Transverse colon (tissue), 4 donors: Measurements from ENCODE around the gene DSCAM. TPM values are rescaled to one million over a fixed set of nuclear protein-coding genes. Genes with fewer than 3 reads are reported as not detected.

Experiments
- DNase-seq: peaks from one replicate; pipeline ENCODE4 v3.0.0-alpha.2; 2019
- H3K27ac ChIP-seq, 4 donors: fragments of 200-600 bp; sonication (generic); 2 replicates each; pipeline ENCODE4 v1.5.1; 2016 to 2018; ENCODE audit warnings: inconsistent platforms in 4 of 4
- H3K27me3 ChIP-seq: fragments of 200-600 bp; sonication (generic); 2 replicates; pipeline ENCODE4 v1.5.1; 2017; ENCODE audit warnings: inconsistent platforms
- H3K36me3 ChIP-seq, 4 donors: fragments of 200-600 bp; sonication (generic); 2 replicates each; pipeline ENCODE4 v1.5.1; 2017 to 2019; ENCODE audit warnings: inconsistent platforms in 4 of 4
- H3K4me1 ChIP-seq, 4 donors: fragments of 200-600 bp; sonication (generic); 2 replicates each; pipeline ENCODE4 v1.5.1; 2017 to 2020; ENCODE audit warnings: inconsistent platforms in 4 of 4
- H3K4me3 ChIP-seq, 4 donors: fragments of 200-600 bp; sonication (generic); 1 replicate in 1 of 4; 2 replicates in 3 of 4; pipeline versions ENCODE4 v1.5.1 to v1.6.1; 2017 to 2019; ENCODE audit warnings: inconsistent platforms in 4 of 4
- H3K9me3 ChIP-seq, 2 donors: fragments of 200-600 bp; sonication (generic); 2 replicates each; pipeline ENCODE4 v1.5.1; 2017 to 2019; ENCODE audit warnings: inconsistent platforms in 2 of 2
- EP300 ChIP-seq: sonication (generic); formaldehyde crosslinking; IDR thresholded peaks from one replicate; pipeline ENCODE4 v1.6.1; 2017; ENCODE audit warnings: antibody characterized with exemption, low read depth
- POLR2A ChIP-seq: fragments of 450-650 bp; IDR thresholded peaks from one replicate; pipeline ENCODE4 v1.6.1; 2016; ENCODE audit warnings: antibody characterized with exemption, mild to moderate bottlenecking, moderate library complexity
- POLR2AphosphoS5 ChIP-seq, 3 donors: sonication (generic); formaldehyde crosslinking; IDR thresholded peaks; one replicate each; pipeline ENCODE4 v1.6.1; 2016; ENCODE audit warnings: antibody characterized with exemption in 3 of 3
- WGBS, 2 donors: methylation state at CpG; one replicate each; pipeline ENCODE4 v1.1.5; 2018; ENCODE audit warnings: low coverage in 1 of 2; 5-methylcytosine and 5-hydroxymethylcytosine counted together
- in situ Hi-C, 4 donors: fragments of 200-750 bp; cut with MboI; loops; one replicate each; pipeline versions ENCODE4 v1.15.0 to v1.15.1; 2017; ENCODE audit warnings: low sequenced_read_pairs in 3 of 4, low pct_ligation_motif_present in 1 of 4, low pct_unique_long_range_greater_than_20kb in 1 of 4
- intact Hi-C: fragments of 100-400 bp; cut with DNase I; formaldehyde crosslinking; loops from one replicate; pipeline ENCODE4 v1.15.1; 2023; ENCODE audit warnings: low total_unique reads
- total RNA-seq, 4 donors: library from RNA; depleted of rRNA; stranded (reverse); fragments of >200 nt; gene quantifications; one replicate each; pipeline ENCODE4 v1.1.0, GENCODE V29; 2016
- TF ChIP-seq, protein P1 (sequence below), 5 experiments: fragments of 200-600 bp in 3 of 5; fragments of 450-650 bp in 2 of 5; sonication (generic) in 3 of 5; IDR thresholded peaks; 1 replicate in 2 of 5; 2 replicates in 3 of 5; pipeline ENCODE4 v1.5.1; 2016 to 2017; ENCODE audit warnings: antibody characterized with exemption in 5 of 5, inconsistent platforms in 3 of 5, mild to moderate bottlenecking in 2 of 5, moderate library complexity in 1 of 5

Gene DSCAM
- total RNA-seq, 4 donors from 2014 or later = 0.16 TPM; not detected in 3

DNA sequence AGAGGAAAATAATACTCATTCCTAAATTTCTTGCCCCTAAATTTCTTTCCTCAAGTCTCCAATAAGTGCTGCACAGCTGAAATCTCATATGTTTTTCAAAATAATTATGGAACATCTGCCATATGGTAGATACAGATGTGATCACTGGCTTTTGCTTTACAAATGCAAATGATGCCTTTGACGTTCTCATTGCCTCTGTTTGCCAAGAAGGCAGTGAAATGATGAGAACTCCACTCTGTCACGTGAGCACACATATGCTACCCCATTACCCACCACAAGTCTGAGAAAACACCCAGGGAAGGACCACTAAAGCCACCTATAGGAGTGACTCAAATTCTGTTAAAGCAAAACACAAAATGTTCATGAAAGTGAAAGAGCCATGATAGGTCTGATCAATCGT, 43.9 kb downstream of the DSCAM start:
- in situ Hi-C loops (no loop called here), intact Hi-C loops (no loop called here)
- Histone ChIP-seq H3K4me1 (no peaks in the 10 kb centered on the region), H3K27ac (no peak overlapping the region), H3K36me3 (no peaks in the 10 kb centered on the region), H3K9me3 (peaks cover 13 to 16% of the 10 kb centered on the region in 2 donors), H3K27me3 (no peaks in the 10 kb centered on the region), H3K4me3 (no peak overlapping the region)
- 50 to 54% methylated on average over 2 to 3 of the region's 3 CpGs for WGBS, 2 donors
- no peak for DNase-seq
- TF ChIP-seq POLR2AphosphoS5 (IDR thresholded peaks at IDR 0.05) = no peak
- TF ChIP-seq, protein P1, sequence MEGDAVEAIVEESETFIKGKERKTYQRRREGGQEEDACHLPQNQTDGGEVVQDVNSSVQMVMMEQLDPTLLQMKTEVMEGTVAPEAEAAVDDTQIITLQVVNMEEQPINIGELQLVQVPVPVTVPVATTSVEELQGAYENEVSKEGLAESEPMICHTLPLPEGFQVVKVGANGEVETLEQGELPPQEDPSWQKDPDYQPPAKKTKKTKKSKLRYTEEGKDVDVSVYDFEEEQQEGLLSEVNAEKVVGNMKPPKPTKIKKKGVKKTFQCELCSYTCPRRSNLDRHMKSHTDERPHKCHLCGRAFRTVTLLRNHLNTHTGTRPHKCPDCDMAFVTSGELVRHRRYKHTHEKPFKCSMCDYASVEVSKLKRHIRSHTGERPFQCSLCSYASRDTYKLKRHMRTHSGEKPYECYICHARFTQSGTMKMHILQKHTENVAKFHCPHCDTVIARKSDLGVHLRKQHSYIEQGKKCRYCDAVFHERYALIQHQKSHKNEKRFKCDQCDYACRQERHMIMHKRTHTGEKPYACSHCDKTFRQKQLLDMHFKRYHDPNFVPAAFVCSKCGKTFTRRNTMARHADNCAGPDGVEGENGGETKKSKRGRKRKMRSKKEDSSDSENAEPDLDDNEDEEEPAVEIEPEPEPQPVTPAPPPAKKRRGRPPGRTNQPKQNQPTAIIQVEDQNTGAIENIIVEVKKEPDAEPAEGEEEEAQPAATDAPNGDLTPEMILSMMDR (IDR thresholded peaks at IDR 0.05) = no peak
- no peak for TF ChIP-seq EP300
- TF ChIP-seq POLR2A = no peak

DNA sequence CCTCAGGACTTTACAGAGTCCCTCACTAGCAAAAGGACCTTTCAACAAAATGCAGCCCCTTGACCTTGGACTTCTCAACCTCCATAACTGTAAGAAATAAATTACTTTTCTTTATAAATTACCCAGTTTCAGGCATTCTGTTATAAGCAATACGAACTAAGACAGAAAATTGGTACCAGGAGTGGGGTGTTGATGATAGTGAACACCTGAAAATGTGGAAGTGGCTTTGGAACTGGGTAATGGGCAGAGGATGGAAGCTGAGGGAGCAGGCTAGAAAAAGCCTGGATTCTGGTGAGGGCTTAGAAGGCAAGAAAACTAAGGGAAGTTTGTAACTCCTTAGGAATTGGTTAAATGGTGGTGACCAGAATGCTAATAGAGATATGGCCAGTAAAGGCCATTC, 46.8 kb downstream of the DSCAM start:
- no peak overlapping the region for H3K27ac ChIP-seq
- DNase-seq = no peak
- no peak overlapping the region for H3K4me3 ChIP-seq
- intact Hi-C loops = no loop called here
- peaks cover 13 to 16% of the 10 kb centered on the region in 2 donors for H3K9me3 ChIP-seq
- H3K27me3 ChIP-seq = no peaks in the 10 kb centered on the region
- TF ChIP-seq EP300 (no peak), POLR2AphosphoS5 (IDR thresholded peaks at IDR 0.05) (no peak), POLR2A (no peak)
- TF ChIP-seq, protein P1 (IDR thresholded peaks at IDR 0.05) = no peak
- no peaks in the 10 kb centered on the region for H3K36me3 ChIP-seq
- WGBS, 2 donors = 50 to 58% methylated on average over 1 of the region's 1 CpG
- no peaks in the 10 kb centered on the region for H3K4me1 ChIP-seq
- in situ Hi-C loops = no loop called here

DNA sequence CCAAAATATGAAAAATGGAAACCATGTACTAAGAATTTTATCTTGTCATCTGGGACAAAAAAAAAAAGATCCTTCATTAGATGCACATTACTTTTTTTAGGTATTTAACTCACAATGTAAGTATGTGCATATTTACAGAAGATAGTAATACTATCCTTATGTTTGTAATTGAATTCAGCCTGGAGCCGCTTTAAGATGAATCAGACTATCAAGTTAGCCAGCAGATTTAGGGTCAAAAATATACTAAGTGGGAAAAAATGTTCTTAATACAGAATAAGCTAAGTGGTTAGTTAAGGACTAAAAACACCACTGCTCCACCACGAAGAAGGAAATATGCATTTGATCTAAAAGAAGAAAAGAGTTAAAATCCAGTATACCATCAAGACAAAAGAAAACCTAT, 49.1 kb downstream of the DSCAM start:
- H3K4me1 ChIP-seq = no peaks in the 10 kb centered on the region
- 61 to 81% methylated on average over 2 of the region's 2 CpGs for WGBS, 2 donors
- H3K4me3 ChIP-seq = no peak overlapping the region
- no peak for TF ChIP-seq POLR2A
- no peak for TF ChIP-seq POLR2AphosphoS5 (IDR thresholded peaks at IDR 0.05)
- no peak for TF ChIP-seq EP300
- TF ChIP-seq, protein P1 (IDR thresholded peaks at IDR 0.05) = no peak
- H3K9me3 ChIP-seq = peaks cover 13 to 16% of the 10 kb centered on the region in 2 donors
- intact Hi-C loops (no loop called here), in situ Hi-C loops (no loop called here)
- no peaks in the 10 kb centered on the region for H3K27me3 ChIP-seq
- DNase-seq = no peak
- no peaks in the 10 kb centered on the region for H3K36me3 ChIP-seq
- H3K27ac ChIP-seq = no peak overlapping the region

DNA sequence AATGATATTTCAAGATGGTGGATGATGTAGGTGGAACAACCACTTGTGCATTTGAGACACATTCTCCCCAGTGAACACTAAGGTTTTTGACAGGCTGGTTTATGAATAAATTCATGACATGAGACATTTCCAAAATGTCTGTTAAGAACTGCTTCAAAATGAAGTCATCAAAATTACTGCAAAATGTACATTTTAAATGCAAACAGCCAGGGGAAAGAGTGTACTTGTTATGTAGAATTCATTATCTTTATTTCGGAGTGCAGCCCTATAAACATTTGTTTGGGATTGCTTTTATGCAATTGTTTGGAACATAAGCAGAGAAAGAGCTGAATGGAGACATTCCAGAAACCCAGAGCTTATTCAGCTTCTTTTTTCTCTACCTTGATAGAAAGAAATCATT, 49.5 kb downstream of the DSCAM start:
- WGBS, 2 donors = 73 to 76% methylated on average over 1 of the region's 1 CpG
- no peaks in the 10 kb centered on the region for H3K36me3 ChIP-seq
- H3K4me3 ChIP-seq = no peak overlapping the region
- TF ChIP-seq, protein P1 (IDR thresholded peaks at IDR 0.05) = no peak
- no peak for TF ChIP-seq POLR2AphosphoS5 (IDR thresholded peaks at IDR 0.05)
- no peak for TF ChIP-seq EP300
- TF ChIP-seq POLR2A = no peak
- H3K4me1 ChIP-seq = no peaks in the 10 kb centered on the region
- H3K27ac ChIP-seq = no peak overlapping the region
- intact Hi-C loops (no loop called here), in situ Hi-C loops (no loop called here)
- peaks cover 13 to 16% of the 10 kb centered on the region in 2 donors for H3K9me3 ChIP-seq
- H3K27me3 ChIP-seq = no peaks in the 10 kb centered on the region
- DNase-seq = no peak
